Mammary epithelial cell (primary cell): Measurements from ENCODE around the gene KRTAP5-8.

Source experiments
- EZH2 ChIP-seq: IDR thresholded peaks from 2 replicates; pipeline ENCODE4 v1.6.1; 2012; ENCODE audit warnings: low read length, inconsistent platforms, borderline replicate concordance
- TF ChIP-seq, protein P1 (sequence below), 2 donors: IDR thresholded peaks in 1 of 2; conservative IDR thresholded peaks in 1 of 2; 2 replicates each; pipeline ENCODE4 v1.5.1; 2011 to 2012; ENCODE audit warnings: inconsistent platforms in 2 of 2, low read length in 2 of 2, mild to moderate bottlenecking in 2 of 2, control low read depth in 1 of 2, low read depth in 1 of 2; ENCODE audit not compliant: insufficient read depth in 1 of 2; ENCODE audit errors: extremely low read depth in 1 of 2

- TF ChIP-seq EZH2 = no peak
- TF ChIP-seq, protein P1, sequence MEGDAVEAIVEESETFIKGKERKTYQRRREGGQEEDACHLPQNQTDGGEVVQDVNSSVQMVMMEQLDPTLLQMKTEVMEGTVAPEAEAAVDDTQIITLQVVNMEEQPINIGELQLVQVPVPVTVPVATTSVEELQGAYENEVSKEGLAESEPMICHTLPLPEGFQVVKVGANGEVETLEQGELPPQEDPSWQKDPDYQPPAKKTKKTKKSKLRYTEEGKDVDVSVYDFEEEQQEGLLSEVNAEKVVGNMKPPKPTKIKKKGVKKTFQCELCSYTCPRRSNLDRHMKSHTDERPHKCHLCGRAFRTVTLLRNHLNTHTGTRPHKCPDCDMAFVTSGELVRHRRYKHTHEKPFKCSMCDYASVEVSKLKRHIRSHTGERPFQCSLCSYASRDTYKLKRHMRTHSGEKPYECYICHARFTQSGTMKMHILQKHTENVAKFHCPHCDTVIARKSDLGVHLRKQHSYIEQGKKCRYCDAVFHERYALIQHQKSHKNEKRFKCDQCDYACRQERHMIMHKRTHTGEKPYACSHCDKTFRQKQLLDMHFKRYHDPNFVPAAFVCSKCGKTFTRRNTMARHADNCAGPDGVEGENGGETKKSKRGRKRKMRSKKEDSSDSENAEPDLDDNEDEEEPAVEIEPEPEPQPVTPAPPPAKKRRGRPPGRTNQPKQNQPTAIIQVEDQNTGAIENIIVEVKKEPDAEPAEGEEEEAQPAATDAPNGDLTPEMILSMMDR (conservative IDR thresholded peaks at IDR 0.05 in 1 of 2, IDR thresholded peaks at IDR 0.05 in 1 of 2; ENCODE audit: extremely low read depth in 1 of 2, insufficient read depth in 1 of 2, low read depth in 1 of 2, low read length in 2 of 2) = no peak
Measured at GRCh38 chr11:71556018-71556417, 18.2 kb downstream of the KRTAP5-8 start.
